DND-41 (cell line): ENCODE results near the gene FAM153A.
"Not testable (repeated sequence)": the region's sequence is repeated elsewhere in the genome, so short reads cannot be mapped to it uniquely, and the experiment has no call there.

Experiments used
- CTCF ChIP-seq: IDR thresholded peaks from 2 replicates; pipeline ENCODE4 v1.5.1; 2012; ENCODE audit warnings: borderline replicate concordance, low read length, moderate library complexity, mild to moderate bottlenecking; ENCODE audit not compliant: poor library complexity, severe bottlenecking; ENCODE audit errors: extremely low read depth
- EZH2 ChIP-seq: IDR thresholded peaks from 3 replicates; pipeline ENCODE4 v1.6.1; 2012; ENCODE audit warnings: borderline replicate concordance, low read depth, mild to moderate bottlenecking, moderate library complexity, low read length, inconsistent platforms; ENCODE audit not compliant: severe bottlenecking

GRCh38 chr5:177681920-177682319 is 100.8 kb downstream of the FAM153A start:
- TF ChIP-seq EZH2, CTCF: not testable (repeated sequence)
